Measurements from ENCODE around the gene TMEM62.

Gene TMEM62

DNA sequence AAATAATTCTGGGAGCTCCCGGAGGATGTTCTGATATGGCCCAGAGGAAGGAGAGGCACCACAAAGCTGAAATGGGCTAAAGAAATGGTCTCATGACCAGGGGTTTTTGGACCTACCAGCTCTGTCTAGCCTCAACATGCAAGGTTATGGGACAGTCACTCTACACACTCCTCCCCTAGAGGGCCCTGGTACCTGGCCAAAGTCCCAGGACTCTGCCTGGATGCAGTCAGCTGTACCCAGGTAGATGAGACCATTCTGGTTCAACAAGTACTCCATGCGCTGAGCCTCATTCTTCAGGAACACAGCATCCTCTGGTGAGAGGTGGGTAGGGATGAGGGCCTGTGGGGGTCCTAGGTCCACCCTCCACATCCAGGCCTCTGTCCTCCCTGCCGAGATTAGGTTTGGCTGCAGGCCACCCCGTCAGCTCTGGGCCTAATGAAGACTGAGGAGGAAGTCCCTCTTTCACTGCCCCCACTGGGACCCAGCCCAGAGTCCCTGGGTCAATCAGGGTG lies 77.9 kb downstream of the TMEM62 start:
- in situ Hi-C loops (cut with MboI; ENCODE audit: low sequenced_read_pairs, unreplicated experiment): no loop called here
- TF ChIP-seq, protein P1, sequence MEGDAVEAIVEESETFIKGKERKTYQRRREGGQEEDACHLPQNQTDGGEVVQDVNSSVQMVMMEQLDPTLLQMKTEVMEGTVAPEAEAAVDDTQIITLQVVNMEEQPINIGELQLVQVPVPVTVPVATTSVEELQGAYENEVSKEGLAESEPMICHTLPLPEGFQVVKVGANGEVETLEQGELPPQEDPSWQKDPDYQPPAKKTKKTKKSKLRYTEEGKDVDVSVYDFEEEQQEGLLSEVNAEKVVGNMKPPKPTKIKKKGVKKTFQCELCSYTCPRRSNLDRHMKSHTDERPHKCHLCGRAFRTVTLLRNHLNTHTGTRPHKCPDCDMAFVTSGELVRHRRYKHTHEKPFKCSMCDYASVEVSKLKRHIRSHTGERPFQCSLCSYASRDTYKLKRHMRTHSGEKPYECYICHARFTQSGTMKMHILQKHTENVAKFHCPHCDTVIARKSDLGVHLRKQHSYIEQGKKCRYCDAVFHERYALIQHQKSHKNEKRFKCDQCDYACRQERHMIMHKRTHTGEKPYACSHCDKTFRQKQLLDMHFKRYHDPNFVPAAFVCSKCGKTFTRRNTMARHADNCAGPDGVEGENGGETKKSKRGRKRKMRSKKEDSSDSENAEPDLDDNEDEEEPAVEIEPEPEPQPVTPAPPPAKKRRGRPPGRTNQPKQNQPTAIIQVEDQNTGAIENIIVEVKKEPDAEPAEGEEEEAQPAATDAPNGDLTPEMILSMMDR (IDR thresholded peaks at IDR 0.05; ENCODE audit: borderline replicate concordance, control extremely low read depth, extremely low read depth, insufficient read depth, missing control alignments): no peak
- no peak for DNase-seq (ENCODE audit: low spot score)

DNA sequence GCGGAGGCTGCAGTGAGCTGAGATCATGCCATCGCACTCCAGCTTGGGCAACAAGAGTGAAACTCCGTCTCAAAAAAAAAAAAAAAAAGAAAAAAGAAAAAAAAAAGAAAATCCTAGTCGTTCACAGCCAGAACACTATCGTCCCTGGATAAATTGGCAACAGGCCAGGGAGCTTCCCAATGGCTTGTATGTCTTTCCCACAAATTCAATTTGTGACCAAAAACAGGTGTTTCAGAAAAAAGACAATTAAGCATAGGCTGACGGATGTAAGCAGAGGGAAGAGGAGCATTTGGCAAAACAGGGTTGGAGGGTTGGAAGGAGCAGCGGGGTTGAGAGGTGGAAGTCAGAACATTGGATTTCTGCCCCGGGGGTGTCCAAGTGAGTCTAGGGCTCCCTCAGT lies 78.9 kb downstream of the TMEM62 start:
- TF ChIP-seq, protein P1 (IDR thresholded peaks at IDR 0.05; ENCODE audit: borderline replicate concordance, control extremely low read depth, extremely low read depth, insufficient read depth, missing control alignments): no peak
- DNase-seq (ENCODE audit: low spot score): no peak
- in situ Hi-C loops (cut with MboI; ENCODE audit: low sequenced_read_pairs, unreplicated experiment): no loop called here

DNA sequence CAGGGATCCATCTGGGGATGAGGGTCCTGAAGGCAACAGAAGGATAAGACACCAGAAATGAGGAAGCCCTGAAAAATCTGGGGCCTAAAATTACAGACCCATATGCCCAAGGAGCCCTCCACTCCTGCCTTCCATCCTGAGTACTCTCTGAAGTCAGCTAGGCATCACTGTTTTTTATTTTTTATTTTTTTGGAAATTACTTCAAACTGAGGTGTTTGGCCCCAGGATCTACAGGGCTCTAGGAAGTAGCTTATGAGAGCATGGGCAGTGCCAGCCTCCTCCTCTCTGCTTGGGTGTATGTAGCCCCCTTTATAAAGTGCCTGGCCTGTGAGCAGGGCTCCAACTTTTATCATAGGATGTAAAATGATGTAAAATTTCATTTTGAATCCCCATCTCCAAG lies 79.6 kb downstream of the TMEM62 start:
- no peak for DNase-seq (ENCODE audit: low spot score)
- TF ChIP-seq, protein P1 (IDR thresholded peaks at IDR 0.05; ENCODE audit: borderline replicate concordance, control extremely low read depth, extremely low read depth, insufficient read depth, missing control alignments): no peak
- in situ Hi-C loops (cut with MboI; ENCODE audit: low sequenced_read_pairs, unreplicated experiment): no loop called here

DNA sequence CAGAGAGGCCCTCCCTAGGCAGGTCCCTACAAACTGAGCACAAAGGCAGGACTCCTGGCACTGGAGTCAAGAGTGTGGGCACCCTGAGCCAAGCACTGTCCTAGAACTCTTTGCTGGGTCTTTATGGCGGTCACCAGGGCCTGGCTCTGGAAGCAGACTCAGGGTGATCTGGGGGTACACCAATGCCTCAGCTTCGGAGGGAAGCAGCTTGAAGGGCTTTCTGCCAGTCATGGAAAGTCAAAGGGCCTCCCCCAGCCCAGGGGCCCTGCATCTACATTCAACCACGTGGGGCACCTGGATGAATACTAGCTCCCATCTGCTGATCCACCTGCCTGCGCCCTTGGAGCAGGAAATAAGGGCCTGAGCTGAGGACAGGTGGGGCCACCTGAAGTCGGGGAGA lies 80.1 kb downstream of the TMEM62 start:
- no peak for DNase-seq (ENCODE audit: low spot score)
- TF ChIP-seq, protein P1 (IDR thresholded peaks at IDR 0.05; ENCODE audit: borderline replicate concordance, control extremely low read depth, extremely low read depth, insufficient read depth, missing control alignments): no peak
- in situ Hi-C loops (cut with MboI; ENCODE audit: low sequenced_read_pairs, unreplicated experiment): no loop called here

DNA sequence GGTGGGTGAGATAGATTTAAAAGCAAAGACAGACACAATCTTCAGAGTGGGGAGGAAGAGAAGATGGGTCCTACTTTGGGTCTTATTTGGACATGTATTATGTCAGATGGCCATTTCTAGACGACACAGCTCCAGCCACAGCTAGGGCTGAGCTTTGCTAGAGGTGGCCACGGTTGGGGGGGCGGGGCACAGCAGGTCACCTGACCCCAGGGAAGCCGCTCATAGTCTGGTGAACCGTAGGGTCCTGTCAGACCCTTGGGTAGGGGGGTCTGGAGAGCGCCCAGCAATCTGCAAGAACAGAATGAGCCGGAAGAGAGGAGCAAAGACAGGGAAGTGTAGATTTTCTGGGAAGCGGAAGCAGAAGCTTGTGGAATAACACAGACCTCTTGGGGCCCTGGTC lies 80.8 kb downstream of the TMEM62 start:
- TF ChIP-seq, protein P1 (IDR thresholded peaks at IDR 0.05; ENCODE audit: borderline replicate concordance, control extremely low read depth, extremely low read depth, insufficient read depth, missing control alignments): no peak
- no peak for DNase-seq (ENCODE audit: low spot score)
- in situ Hi-C loops (cut with MboI; ENCODE audit: low sequenced_read_pairs, unreplicated experiment): no loop called here

DNA sequence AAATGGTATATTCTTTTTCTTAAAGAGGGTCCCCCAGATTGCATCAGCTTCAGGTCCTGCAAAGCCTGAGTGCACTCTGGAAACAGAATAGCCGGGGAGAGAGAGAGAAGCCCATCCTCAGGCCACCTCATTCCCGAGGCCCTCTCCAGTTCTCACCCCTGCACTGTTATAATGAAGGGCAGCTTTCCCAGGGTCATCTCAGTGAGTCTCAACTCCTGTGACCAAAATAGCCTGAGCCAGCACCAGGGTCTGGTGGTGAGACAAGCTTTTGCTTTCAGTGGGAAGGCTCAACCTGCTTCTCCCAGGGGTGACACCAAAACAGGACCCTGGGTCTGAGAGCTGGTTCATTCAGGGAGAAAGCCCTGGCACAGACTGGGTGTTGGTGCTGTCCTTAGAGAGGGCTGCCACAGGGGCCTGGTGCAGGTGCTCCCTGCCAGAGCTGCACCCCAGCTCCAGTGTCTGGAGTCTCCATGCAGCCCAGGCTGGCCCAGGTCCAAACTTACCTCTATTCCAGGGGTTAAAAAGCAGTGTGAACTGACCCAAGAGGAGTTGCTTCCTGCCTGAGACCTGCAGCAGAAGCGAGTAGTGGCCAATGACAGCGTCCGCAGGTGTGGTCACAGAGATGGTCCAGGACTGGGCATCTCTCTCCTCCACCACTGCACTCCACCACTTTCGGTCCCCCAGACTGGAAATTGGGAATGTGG lies 81.4 kb downstream of the TMEM62 start:
- in situ Hi-C loops (cut with MboI; ENCODE audit: low sequenced_read_pairs, unreplicated experiment): no loop called here
- TF ChIP-seq, protein P1 (IDR thresholded peaks at IDR 0.05; ENCODE audit: borderline replicate concordance, control extremely low read depth, extremely low read depth, insufficient read depth, missing control alignments): no peak
- no peak for DNase-seq (ENCODE audit: low spot score)
